Islet of Langerhans (tissue), 1 donor: Measurements from ENCODE around the gene SZT2.
"Not testable (repeated sequence)": the region's sequence is repeated elsewhere in the genome, so short reads cannot be mapped to it uniquely, and the experiment has no call there.

Experiments
- FAIRE-seq: peaks from one replicate; lab custom pipeline; 2011; peaks lifted over from hg19 to GRCh38; lab: Jason Lieb, UNC

Gene SZT2

GRCh38 chr1:43363283-43363934, 26.3 kb upstream of the SZT2 start:
- no peak for FAIRE-seq

- FAIRE-seq = no peak
Measured at GRCh38 chr1:43363935-43364525, 25.7 kb upstream of the SZT2 start.

GRCh38 chr1:43365678-43366077, 24.0 kb upstream of the SZT2 start:
- FAIRE-seq = no peak

GRCh38 chr1:43366179-43366578, 23.5 kb upstream of the SZT2 start:
- no peak for FAIRE-seq

- FAIRE-seq = no peak
Measured at GRCh38 chr1:43366601-43367025, 23.1 kb upstream of the SZT2 start.

- FAIRE-seq = no peak
Measured at GRCh38 chr1:43367026-43367903, 22.4 kb upstream of the SZT2 start.

GRCh38 chr1:43367904-43368645, 21.6 kb upstream of the SZT2 start, which contains the start of gene ELOVL1:
Gene ELOVL1 (minus strand): TSS chr1:43368011. CDS start chr1:43365609, 2,402 bp downstream.
- FAIRE-seq = no peak

- no peak for FAIRE-seq
Measured at GRCh38 chr1:43368646-43369020, 21.1 kb upstream of the SZT2 start.

- not testable (repeated sequence) for FAIRE-seq
Measured at GRCh38 chr1:43369779-43370178, 19.9 kb upstream of the SZT2 start.

GRCh38 chr1:43370564-43370963, 19.1 kb upstream of the SZT2 start:
- FAIRE-seq = no peak

GRCh38 chr1:43372172-43372571, 17.5 kb upstream of the SZT2 start:
- FAIRE-seq = no peak

- no peak for FAIRE-seq
Measured at GRCh38 chr1:43373066-43373940, 16.4 kb upstream of the SZT2 start.

- no peak for FAIRE-seq
Measured at GRCh38 chr1:43376723-43377235, 12.9 kb upstream of the SZT2 start.

GRCh38 chr1:43377831-43378230, 11.9 kb upstream of the SZT2 start:
- no peak for FAIRE-seq

- FAIRE-seq = no peak
Measured at GRCh38 chr1:43379476-43379875, 10.2 kb upstream of the SZT2 start.

- no peak for FAIRE-seq
Measured at GRCh38 chr1:43381612-43382011, 8.1 kb upstream of the SZT2 start.

GRCh38 chr1:43382027-43382779, 7.5 kb upstream of the SZT2 start:
- no peak for FAIRE-seq

GRCh38 chr1:43383449-43383848, 6.2 kb upstream of the SZT2 start:
- FAIRE-seq = no peak

GRCh38 chr1:43386676-43387075, 3.0 kb upstream of the SZT2 start:
- FAIRE-seq = no peak

GRCh38 chr1:43387976-43388599, 1.6 kb upstream of the SZT2 start:
- no peak for FAIRE-seq
